Fibroblast of lung (primary cell): ENCODE results near the gene PRPSAP2.

Experiments used
- EZH2 ChIP-seq: IDR thresholded peaks from 2 replicates; pipeline ENCODE4 v1.5.1; 2012; ENCODE audit warnings: low read length, control low read depth, mild to moderate bottlenecking; ENCODE audit errors: missing control alignments
- TF ChIP-seq, protein P1 (sequence below), 2 donors: IDR thresholded peaks in 1 of 2; conservative IDR thresholded peaks in 1 of 2; 1 replicate in 1 of 2; 2 replicates in 1 of 2; pipeline ENCODE4 v1.5.1; 2011 to 2012; ENCODE audit warnings: low read length in 2 of 2, control low read depth in 1 of 2, inconsistent platforms in 1 of 2, low read depth in 1 of 2, mild to moderate bottlenecking in 1 of 2

DNA sequence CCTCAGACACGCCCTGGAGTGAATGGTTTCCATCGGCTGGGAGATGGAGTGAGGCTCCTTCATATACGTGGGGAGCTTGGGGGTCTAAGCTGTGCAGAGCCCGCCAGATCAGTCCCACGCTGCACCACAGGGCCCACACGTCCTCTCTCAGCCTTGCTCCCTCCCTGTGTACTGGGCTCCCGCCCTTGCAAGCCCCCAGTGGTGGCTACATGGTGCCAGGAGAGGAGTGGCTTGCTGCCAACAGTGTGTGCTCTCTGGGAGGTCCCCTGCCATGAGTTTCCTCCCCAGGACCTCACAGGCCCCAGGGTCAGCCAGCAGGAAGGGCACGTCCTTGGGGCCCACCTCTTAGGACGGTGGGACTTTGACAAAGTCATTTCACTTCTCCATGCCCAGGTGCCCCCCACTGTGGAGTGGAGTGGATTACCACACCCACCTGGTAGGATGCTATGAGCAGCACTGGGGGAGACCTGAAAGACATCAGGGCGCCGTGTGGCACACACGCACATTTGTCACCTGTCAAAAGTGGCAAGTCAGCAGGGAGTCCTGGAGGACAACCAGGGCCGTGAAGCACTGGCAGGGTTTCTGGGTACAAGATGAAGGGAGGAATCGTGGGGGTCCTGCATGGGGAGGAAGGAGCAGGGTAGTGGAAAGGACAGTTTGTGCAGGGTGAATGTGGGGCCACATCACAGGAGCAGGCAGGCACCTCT is 107.8 kb downstream of the PRPSAP2 start:
- TF ChIP-seq, protein P1, sequence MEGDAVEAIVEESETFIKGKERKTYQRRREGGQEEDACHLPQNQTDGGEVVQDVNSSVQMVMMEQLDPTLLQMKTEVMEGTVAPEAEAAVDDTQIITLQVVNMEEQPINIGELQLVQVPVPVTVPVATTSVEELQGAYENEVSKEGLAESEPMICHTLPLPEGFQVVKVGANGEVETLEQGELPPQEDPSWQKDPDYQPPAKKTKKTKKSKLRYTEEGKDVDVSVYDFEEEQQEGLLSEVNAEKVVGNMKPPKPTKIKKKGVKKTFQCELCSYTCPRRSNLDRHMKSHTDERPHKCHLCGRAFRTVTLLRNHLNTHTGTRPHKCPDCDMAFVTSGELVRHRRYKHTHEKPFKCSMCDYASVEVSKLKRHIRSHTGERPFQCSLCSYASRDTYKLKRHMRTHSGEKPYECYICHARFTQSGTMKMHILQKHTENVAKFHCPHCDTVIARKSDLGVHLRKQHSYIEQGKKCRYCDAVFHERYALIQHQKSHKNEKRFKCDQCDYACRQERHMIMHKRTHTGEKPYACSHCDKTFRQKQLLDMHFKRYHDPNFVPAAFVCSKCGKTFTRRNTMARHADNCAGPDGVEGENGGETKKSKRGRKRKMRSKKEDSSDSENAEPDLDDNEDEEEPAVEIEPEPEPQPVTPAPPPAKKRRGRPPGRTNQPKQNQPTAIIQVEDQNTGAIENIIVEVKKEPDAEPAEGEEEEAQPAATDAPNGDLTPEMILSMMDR (conservative IDR thresholded peaks at IDR 0.05 in 1 of 2, IDR thresholded peaks at IDR 0.05 in 1 of 2; ENCODE audit: low read depth in 1 of 2, low read length in 2 of 2), result no peak
- TF ChIP-seq EZH2, result no peak
